ENCODE measurements around the gene MIX23.

DNA sequence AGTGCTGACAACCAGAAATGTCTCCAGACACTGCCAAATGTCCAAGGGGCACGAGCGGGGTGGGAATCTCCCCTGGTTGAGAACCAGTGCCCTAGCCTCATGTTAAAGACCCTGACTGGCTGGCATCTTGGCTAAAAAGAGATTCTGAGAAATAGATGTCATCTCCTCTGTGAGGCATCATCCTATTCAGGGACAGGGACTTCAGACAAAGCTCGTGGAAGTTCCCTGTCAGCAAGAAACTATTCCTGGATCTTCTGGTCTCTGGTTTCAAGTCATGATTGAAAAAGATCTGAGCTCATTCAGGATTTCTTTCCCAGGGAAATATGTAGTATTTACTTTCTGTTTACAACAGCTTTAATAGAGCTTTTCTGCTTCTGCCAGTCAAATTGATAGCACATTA lies 22.0 kb upstream of the MIX23 start:
- no peak for TF ChIP-seq POLR2A (IDR thresholded peaks at IDR 0.05)
- TF ChIP-seq, protein P1, sequence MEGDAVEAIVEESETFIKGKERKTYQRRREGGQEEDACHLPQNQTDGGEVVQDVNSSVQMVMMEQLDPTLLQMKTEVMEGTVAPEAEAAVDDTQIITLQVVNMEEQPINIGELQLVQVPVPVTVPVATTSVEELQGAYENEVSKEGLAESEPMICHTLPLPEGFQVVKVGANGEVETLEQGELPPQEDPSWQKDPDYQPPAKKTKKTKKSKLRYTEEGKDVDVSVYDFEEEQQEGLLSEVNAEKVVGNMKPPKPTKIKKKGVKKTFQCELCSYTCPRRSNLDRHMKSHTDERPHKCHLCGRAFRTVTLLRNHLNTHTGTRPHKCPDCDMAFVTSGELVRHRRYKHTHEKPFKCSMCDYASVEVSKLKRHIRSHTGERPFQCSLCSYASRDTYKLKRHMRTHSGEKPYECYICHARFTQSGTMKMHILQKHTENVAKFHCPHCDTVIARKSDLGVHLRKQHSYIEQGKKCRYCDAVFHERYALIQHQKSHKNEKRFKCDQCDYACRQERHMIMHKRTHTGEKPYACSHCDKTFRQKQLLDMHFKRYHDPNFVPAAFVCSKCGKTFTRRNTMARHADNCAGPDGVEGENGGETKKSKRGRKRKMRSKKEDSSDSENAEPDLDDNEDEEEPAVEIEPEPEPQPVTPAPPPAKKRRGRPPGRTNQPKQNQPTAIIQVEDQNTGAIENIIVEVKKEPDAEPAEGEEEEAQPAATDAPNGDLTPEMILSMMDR (IDR thresholded peaks at IDR 0.05) = no peak
